OCI-LY1 (cell line): ENCODE data around the gene TIMM13.

Source experiments
- CTCF ChIP-seq: fragments of 200-600 bp; sonication (generic), shearing (Covaris generic); IDR thresholded peaks from 2 replicates; pipeline ENCODE4 v1.5.1; 2017; ENCODE audit warnings: mild to moderate bottlenecking, antibody characterized with exemption, low read length, moderate library complexity, mixed read lengths
- EZH2 ChIP-seq: fragments of 200-600 bp; sonication (generic), shearing (Covaris generic); IDR thresholded peaks from 2 replicates; pipeline ENCODE4 v1.8.0; 2017; ENCODE audit warnings: borderline replicate concordance, mixed run types, mild to moderate bottlenecking, antibody characterized with exemption, low read length, moderate library complexity, mixed read lengths

- TF ChIP-seq CTCF (no peak), EZH2 (no peak)
Observed at GRCh38 chr19:2443785-2444182, 16.4 kb upstream of the TIMM13 start.
